A549 treated with CpdA at 1 μM for 4 hours (cell line): ENCODE results near the gene SPEM2. TPM values are rescaled to one million over a fixed set of nuclear protein-coding genes. Genes with fewer than 3 reads are reported as not detected.

Experiments
- total RNA-seq: library from RNA; stranded (reverse); fragments of 200-300 nt; extraction: Qiagen RNA extraction; gene quantifications from 5 replicates; pipeline ENCODE4 v1.2.3, GENCODE V29; 2022; ENCODE audit warnings: low read depth

Gene SPEM2
- 0.10 to 0.14 TPM in 2 of 5 replicates, not detected in the others for total RNA-seq

DNA sequence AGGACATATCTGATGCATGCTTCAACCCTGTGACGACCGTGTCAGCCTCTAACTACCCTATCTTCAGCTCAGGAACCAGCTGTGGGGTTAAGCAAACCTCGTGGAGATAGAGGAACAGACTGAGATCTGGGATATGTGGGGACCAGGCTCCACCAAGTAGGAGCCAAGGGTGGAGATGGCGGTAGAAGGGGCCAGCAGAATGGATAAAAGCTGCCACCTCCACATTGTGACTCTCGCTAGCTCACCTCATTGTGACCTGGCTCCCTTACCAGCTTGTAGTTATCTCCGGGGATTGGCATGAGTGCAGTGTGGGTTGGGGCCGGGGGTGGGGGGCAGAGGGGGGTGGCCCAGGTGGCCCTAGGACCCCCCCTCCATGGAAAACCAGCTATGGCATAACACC lies at the start of gene SPEM2:
TSS of gene SPEM2 (plus strand) at position 301 of the 400 bp plus-strand sequence. CDS start at position 374, 73 bp downstream.

DNA sequence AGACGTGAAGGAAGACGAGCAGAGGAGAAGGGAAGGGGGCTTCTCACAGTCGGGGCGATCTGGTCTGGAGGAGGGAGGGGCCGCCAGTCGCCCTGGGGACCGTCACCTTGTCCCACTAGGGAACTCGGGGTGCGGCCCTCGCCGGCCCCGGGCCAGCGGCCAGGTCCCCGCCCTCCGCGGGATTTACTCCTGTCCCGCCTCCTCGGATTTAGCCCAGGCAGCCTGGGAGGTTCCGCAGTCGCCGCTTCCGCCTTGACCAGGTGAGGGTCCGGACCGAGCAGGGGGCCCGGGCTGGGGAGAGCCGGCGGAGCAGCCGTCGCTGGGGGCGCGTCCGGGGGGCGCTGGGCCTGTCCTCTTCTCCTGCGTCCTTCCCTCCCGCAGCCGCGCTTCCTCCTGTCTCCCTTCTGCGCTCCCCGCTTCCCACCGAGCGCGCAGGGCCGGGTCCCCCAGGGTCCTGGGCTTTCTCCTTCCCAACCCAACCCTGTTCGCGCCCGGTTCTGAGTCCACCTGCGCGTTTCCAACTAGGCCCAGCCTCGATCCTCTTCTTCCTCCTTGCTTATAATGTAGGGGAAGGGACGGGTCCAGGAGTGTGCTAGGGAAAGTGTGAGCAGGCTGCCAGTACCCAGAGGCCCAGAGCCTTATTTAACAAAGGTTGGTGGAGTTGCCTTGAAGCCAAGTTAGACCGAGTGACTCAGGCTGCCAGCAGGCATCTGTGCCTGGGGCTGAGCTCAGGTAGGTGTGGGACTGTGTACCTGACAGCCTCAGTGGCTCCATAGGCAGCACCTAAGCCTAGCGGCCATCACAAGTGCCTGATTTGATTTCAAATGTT lies 44.3 kb upstream of the SPEM2 start, which contains the start of gene TNK1:
TSS of gene TNK1 (plus strand) at position 235 of the 829 bp plus-strand sequence. CDS start 1,838 bp downstream, outside the sequence.

DNA sequence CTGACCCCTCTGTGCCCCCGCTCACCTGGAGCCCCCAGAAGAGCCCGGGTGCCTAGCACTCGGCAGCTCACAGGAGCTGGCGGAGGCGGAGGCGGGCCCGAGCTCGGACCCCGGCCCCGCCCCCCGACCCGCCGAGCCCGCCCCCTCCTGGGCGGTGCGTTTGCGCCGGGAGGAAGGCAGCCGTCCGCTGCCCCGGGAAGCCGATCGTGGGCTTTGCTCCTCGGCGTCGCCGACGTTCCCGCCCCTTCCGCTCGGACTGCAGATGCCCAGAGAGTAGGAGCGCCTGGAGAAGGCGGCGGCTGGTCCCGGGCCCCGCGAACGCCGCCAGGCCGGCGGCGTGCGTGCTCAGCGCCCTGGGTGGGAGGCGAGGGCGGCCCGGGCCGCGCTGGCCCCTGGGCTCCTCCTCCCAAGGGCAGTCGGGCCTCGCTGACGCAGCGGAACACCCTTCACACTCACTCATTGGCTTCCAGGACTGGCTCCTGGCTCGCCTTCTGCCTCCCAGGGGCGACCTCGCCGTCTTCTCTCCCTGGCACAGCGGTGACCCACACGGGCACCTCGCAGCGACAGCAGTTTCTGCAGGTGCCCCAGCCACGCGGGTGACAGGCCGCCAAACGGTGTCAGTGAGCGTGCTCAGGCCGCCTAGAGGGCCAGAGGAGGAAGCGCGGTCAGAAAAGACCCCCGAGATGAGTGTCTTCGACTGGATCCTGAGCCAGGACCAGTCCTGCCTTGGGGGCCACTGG lies 30.8 kb upstream of the SPEM2 start, which contains the start of gene PLSCR3:
TSS of gene PLSCR3 (minus strand) at position 74 of the 740 bp plus-strand sequence. CDS start 415 bp downstream, outside the sequence.

DNA sequence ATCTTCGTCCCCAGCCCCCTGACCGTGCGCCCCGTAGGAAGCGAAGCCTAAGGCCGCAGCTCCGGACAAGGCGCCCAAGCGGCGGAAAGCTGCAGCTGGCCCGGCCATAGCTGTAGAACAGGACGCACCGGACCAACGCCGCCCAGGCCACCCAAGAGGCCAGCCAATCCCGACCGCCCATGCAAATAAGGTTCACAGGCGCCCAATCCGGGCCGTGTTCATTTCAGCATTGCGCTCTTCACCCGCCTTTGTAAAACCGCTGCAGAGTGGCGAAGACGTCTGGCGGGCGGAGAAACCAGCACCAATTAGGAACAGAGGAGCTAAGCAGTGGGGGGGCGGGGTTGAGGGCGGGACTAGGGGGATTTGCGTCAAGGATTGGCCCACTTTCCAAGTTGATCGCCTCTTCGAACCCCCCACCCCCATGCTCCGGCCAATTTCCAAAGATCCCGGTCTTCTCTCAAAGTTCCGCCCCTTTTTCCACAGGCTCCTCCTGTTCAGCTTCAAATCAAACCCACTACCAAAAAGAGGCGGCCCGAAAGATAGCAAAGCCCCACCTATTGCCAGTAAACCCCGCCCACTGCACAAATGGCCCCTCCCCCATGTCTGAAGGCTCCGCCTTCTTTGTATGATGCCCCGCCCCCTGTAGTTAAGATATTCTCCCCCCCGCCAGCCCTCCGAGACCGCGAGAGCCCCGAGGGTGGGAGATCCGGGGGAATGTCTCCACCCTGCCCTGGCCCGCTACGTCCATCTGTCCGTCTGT lies 21.3 kb upstream of the SPEM2 start, which contains the start of gene TMEM256:
TSS of gene TMEM256 (minus strand) at position 121 of the 760 bp plus-strand sequence. CDS start at position 108, 13 bp downstream.

DNA sequence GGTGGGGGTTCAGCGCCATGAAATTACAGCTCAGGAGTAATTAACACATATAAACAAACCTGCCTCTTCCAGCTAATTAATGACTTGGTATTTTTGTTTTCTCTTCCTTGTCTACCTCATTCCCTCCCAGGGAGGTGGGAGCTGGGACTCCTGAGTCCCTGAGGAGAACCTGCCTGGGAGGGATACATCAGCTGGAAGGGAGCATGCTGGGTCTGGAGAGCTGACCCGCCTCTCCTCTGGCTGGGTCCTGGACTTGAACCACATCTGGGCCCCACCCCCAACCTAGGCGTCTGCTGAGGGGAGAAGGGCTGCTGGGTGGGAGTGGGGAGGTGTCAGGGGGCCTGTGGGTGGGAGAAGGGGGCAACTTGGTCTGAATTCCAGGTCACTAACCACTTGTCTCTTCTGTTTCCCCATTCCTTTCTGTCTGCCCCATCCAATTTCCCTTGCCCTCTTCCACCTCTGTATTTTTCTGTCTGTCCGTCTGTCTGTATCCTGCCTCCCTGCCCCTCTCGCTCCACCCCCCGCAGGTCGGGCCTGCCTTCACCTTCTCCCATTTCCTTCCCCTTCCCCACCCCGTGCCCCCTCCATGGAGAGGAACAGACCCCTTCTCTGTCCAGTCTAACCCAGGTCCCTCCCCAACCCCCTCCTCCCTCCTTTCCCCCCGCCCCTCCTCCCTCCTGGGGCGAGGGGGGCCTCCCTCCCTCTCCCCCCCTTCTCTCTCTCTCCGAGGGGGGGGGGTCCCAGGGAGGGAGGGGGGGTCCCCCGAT lies 17.7 kb upstream of the SPEM2 start, which contains the start of gene NLGN2:
TSS of gene NLGN2 (plus strand) at position 361 of the 767 bp plus-strand sequence. CDS start 411 bp downstream, outside the sequence.

DNA sequence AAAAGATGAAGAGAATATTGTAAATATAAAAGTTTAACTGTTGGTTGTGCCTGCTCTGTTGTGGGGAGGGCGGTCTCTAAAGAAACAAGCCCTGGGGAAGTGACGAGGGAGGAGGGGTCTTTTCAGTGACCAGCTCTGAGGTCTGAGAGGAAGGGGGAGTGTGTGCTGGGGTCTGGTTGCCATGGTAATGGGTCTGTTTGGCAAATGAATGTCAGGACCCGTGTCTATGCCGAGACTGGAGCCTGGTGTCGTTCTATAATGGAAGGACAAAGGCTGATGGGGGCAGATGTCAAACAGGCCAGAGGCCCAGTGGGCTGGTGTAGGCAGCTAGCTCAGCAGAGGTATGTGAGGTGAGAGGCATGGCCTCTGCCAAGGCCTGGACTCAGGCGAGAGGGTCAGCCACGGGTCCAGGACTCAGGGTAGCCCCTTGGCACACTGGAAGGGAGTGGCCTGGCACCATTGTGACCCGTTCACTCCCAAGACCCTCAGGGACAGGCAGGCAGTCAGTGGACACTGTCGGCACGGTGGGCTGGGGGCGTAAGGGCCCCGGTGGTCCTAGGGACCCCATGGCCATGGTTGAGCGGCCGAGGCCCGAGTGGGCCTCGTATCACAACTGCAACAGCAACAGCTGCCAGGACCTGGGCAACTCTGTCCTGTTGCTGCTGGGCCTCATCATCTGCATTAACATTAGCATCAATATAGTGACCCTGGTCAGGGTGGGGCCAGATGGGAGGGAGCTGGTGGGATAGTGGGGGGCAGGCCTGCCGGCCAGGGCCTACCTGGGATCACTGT lies 5.4 kb upstream of the SPEM2 start, which contains the start of gene SPEM1:
TSS of gene SPEM1 (plus strand) at position 506 of the 792 bp plus-strand sequence. CDS start at position 567, 61 bp downstream.

DNA sequence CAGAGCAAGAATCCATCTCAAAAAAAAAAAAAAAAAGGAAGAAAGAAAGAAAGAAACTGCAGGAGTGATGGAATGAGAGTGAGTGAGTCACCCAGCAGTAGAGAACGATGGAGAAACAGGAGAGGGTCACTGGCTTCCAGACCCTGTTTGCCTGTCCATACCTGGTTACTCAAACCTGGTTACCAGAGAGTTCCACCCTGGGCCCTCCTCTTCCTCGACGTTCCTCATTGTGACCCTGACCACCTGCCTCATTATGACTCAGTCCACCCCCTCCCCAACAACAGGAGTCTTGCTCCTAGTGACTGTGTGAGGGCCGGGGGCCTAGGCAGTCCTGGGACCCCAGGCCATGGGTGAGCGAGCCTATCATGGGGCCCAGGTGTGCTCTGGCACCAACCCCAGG lies 3.1 kb downstream of the SPEM2 start, which contains the start of gene SPEM3:
TSS of gene SPEM3 (plus strand) at position 301 of the 400 bp plus-strand sequence. CDS start at position 347, 46 bp downstream.

DNA sequence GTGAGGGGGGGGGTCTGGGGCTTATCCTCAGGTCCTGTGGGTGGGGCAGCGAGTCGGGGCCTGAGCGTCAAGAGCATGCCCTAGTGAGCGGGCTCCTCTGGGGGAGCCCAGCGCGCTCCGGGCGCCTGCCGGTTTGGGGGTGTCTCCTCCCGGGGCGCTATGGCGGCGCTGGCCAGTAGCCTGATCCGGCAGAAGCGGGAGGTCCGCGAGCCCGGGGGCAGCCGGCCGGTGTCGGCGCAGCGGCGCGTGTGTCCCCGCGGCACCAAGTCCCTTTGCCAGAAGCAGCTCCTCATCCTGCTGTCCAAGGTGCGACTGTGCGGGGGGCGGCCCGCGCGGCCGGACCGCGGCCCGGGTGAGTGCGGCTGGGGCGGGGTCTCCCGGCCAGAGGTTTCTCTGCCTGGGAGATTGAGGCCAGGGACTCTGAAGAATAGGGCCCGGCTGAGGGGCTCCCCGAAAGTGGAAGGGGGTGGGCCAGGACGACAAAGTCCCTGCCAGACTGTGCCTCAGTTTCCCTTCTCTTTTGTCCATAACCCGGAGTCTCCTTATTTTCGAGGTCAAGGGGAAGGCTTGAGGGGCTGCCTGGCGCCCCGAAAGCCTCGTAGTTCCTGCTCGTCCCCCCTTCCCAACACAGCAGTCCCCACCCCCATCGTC lies 14.2 kb downstream of the SPEM2 start, which contains the start of gene FGF11:
TSS of gene FGF11 (plus strand) at position 51 of the 651 bp plus-strand sequence. CDS start at position 160, 109 bp downstream.

DNA sequence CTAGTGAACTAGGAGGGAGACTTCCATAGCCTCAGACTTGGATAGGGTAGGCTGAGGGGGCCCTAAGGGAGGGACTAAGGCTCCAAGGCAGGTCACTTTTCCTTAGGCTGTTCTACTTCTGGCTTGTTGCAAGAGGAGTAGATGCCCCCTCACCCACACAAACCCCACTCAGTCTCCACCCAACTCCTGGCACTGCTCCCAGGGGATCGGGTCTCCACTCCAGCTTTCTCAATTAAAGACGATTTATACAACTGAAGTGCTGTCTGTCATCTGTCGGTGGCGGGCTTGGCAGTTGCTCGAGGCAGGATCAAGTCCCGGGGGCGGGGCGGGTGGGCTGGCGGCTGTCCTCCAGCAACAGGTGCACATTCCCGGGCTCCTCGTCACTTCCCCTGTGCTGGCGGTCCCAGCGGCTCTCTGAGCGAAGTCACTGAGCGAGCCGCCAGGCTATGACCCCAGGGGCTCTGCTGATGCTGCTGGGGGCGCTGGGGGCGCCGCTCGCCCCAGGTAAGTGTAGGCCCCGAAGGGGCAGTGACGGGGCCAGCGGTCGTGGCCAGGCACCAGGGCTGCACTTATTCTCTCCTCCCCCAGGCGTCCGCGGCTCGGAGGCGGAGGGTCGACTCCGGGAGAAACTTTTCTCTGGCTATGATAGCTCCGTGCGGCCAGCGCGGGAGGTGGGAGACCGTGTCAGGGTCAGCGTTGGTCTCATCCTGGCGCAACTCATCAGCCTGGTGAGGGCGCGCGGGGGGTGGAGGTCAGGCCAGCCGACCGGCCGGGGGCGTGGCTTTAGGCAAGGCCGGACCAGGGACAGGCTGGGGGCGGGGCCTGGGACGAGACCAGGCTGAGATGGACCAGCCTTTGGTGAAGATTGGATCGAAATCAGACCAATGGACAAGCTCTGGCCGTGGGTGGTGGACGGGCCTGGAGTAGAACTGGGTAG lies 19.5 kb downstream of the SPEM2 start, which contains the start of gene CHRNB1:
TSS of gene CHRNB1 (plus strand) at position 380 of the 937 bp plus-strand sequence. CDS start at position 447, 67 bp downstream.

Other genes starting within 250 kb of the SPEM2 start
- 0.82 to 1.2 TPM (median 1.0 TPM) in 5 replicates for gene ASGR1, start 246.2 kb upstream of the SPEM2 start, total RNA-seq
- gene DLG4, start 205.8 kb upstream of the SPEM2 start, total RNA-seq = 7.9 to 9.6 TPM (median 8.9 TPM) in 5 replicates
- 353 to 465 TPM (median 434 TPM) in 5 replicates for gene ACADVL, start 205.7 kb upstream of the SPEM2 start, total RNA-seq
- gene DVL2, start 191.1 kb upstream of the SPEM2 start, total RNA-seq = 28.0 to 42.0 TPM (median 34.1 TPM) in 5 replicates
- gene PHF23, start 186.2 kb upstream of the SPEM2 start, total RNA-seq = 83.9 to 111 TPM (median 93.1 TPM) in 5 replicates
- 651 to 801 TPM (median 727 TPM) in 5 replicates for gene GABARAP, start 183.2 kb upstream of the SPEM2 start, total RNA-seq
- 214 to 254 TPM (median 242 TPM) in 5 replicates for gene CTDNEP1, start 173.9 kb upstream of the SPEM2 start, total RNA-seq
- 117 to 137 TPM (median 127 TPM) in 5 replicates for gene ELP5, start 173.4 kb upstream of the SPEM2 start, total RNA-seq
- gene CLDN7, start 163.1 kb upstream of the SPEM2 start, total RNA-seq = 0.54 to 0.90 TPM (median 0.62 TPM) in 5 replicates
- gene SLC2A4, start 143.9 kb upstream of the SPEM2 start, total RNA-seq = 0.13 to 0.29 TPM (median 0.24 TPM) in 5 replicates
- 0.45 to 0.97 TPM (median 0.60 TPM) in 4 of 5 replicates, not detected in the other for gene YBX2, start 131.0 kb upstream of the SPEM2 start, total RNA-seq
- 1,623 to 1,819 TPM (median 1,736 TPM) in 5 replicates for gene EIF5A, start 118.0 kb upstream of the SPEM2 start, total RNA-seq
- 91.6 to 105 TPM (median 99.8 TPM) in 5 replicates for gene GPS2, start 110.3 kb upstream of the SPEM2 start, total RNA-seq
- 24.3 to 33.5 TPM (median 29.7 TPM) in 5 replicates for gene NEURL4, start 96.3 kb upstream of the SPEM2 start, total RNA-seq
- 1.9 to 7.2 TPM (median 3.1 TPM) in 5 replicates for gene ACAP1, start 89.1 kb upstream of the SPEM2 start, total RNA-seq
- 11.9 to 16.4 TPM (median 13.3 TPM) in 5 replicates for gene KCTD11, start 73.5 kb upstream of the SPEM2 start, total RNA-seq
- gene TMEM95, start 70.5 kb upstream of the SPEM2 start, total RNA-seq = not detected in 5 replicates
- 1.5 to 2.4 TPM (median 1.8 TPM) in 5 replicates for gene TNK1, start 44.5 kb upstream of the SPEM2 start, total RNA-seq
- 36.7 to 43.5 TPM (median 37.7 TPM) in 5 replicates for gene PLSCR3, start 31.1 kb upstream of the SPEM2 start, total RNA-seq
- 181 to 224 TPM (median 197 TPM) in 5 replicates for gene TMEM256, start 21.5 kb upstream of the SPEM2 start, total RNA-seq
- 14.2 to 20.2 TPM (median 17.0 TPM) in 5 replicates for gene NLGN2, start 17.8 kb upstream of the SPEM2 start, total RNA-seq
- gene SPEM1, start 5.3 kb upstream of the SPEM2 start, total RNA-seq = 0.09 TPM in 1 of 5 replicates, not detected in the others
- gene SPEM3, start 3.2 kb downstream of the SPEM2 start, total RNA-seq = 0.01 to 0.04 TPM in 2 of 5 replicates, not detected in the others
- 9.6 to 14.5 TPM (median 13.1 TPM) in 5 replicates for gene TMEM102, start 9.8 kb downstream of the SPEM2 start, total RNA-seq
- 0.99 to 1.4 TPM (median 1.4 TPM) in 5 replicates for gene FGF11, start 13.9 kb downstream of the SPEM2 start, total RNA-seq
- 4.7 to 7.6 TPM (median 7.2 TPM) in 5 replicates for gene CHRNB1, start 19.4 kb downstream of the SPEM2 start, total RNA-seq
- 20.0 to 25.5 TPM (median 23.1 TPM) in 5 replicates for gene ZBTB4, start 54.0 kb downstream of the SPEM2 start, total RNA-seq
- gene SLC35G6, start 55.8 kb downstream of the SPEM2 start, total RNA-seq = not detected in 5 replicates
- gene POLR2A, start 58.8 kb downstream of the SPEM2 start, total RNA-seq = 74.3 to 88.3 TPM (median 80.0 TPM) in 5 replicates
- gene TNFSF12, start 123.4 kb downstream of the SPEM2 start, total RNA-seq = 9.6 to 13.5 TPM (median 10.4 TPM) in 5 replicates
- gene TNFSF13, start 133.1 kb downstream of the SPEM2 start, total RNA-seq = 0.61 to 1.9 TPM (median 1.3 TPM) in 5 replicates
- 94.4 to 114 TPM (median 102 TPM) in 5 replicates for gene SENP3, start 136.3 kb downstream of the SPEM2 start, total RNA-seq
- 34.0 to 42.9 TPM (median 36.5 TPM) in 5 replicates for gene CD68, start 154.0 kb downstream of the SPEM2 start, total RNA-seq
- gene MPDU1, start 158.2 kb downstream of the SPEM2 start, total RNA-seq = 116 to 133 TPM (median 120 TPM) in 5 replicates
- gene SOX15, start 164.5 kb downstream of the SPEM2 start, total RNA-seq = 0.22 to 0.72 TPM (median 0.37 TPM) in 5 replicates
- 54.7 to 68.2 TPM (median 61.0 TPM) in 5 replicates for gene FXR2, start 189.3 kb downstream of the SPEM2 start, total RNA-seq
- 81.2 to 99.2 TPM (median 91.7 TPM) in 5 replicates for gene SAT2, start 202.2 kb downstream of the SPEM2 start, total RNA-seq
- gene SHBG, start 204.5 kb downstream of the SPEM2 start, total RNA-seq = 0.68 to 1.0 TPM (median 0.73 TPM) in 5 replicates
- gene ATP1B2, start 225.3 kb downstream of the SPEM2 start, total RNA-seq = 0.16 to 0.33 TPM (median 0.26 TPM) in 4 of 5 replicates, not detected in the other